ENCODE measurements around the gene CTDNEP1.

Gene CTDNEP1

DNA sequence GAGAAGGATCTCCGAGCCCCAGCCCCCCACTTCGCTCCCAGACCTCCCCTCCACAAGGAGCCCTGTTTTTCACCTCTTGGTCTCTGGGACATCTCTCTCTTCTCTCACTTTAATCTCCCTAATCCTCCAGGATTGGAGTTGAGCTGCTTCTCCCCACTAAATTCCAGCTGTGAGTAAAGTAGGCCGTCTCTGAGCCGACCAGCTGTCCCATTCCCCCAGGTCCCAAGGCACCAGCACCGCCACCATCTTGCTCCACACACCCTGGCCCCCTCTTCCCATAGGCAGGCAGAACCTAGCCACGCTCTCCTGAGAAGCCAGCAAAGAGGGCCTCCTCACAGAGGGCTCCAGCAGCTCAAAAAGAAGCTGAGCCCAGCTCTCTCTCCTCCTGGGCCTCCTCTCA, 32.8 kb downstream of the CTDNEP1 start:
- CTCF ChIA-PET: interaction anchor here (1.1 to 1.2 kb wide), 2 partner anchors 19 to 78 kb away, joined by 3 to 6 read pairs; no protein-coding TSS in a partner anchor
- TF ChIP-seq, protein P1, sequence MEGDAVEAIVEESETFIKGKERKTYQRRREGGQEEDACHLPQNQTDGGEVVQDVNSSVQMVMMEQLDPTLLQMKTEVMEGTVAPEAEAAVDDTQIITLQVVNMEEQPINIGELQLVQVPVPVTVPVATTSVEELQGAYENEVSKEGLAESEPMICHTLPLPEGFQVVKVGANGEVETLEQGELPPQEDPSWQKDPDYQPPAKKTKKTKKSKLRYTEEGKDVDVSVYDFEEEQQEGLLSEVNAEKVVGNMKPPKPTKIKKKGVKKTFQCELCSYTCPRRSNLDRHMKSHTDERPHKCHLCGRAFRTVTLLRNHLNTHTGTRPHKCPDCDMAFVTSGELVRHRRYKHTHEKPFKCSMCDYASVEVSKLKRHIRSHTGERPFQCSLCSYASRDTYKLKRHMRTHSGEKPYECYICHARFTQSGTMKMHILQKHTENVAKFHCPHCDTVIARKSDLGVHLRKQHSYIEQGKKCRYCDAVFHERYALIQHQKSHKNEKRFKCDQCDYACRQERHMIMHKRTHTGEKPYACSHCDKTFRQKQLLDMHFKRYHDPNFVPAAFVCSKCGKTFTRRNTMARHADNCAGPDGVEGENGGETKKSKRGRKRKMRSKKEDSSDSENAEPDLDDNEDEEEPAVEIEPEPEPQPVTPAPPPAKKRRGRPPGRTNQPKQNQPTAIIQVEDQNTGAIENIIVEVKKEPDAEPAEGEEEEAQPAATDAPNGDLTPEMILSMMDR (IDR thresholded peaks at IDR 0.05; ENCODE audit: control extremely low read depth, extremely low read depth, low read depth, missing control alignments): no peak
- POLR2A ChIA-PET: interaction anchor here (0.6 to 1.7 kb wide), 2 partner anchors 18 to 1993 kb away, joined by 5 to 6 read pairs; no protein-coding TSS in a partner anchor
- no peak for DNase-seq (ENCODE audit: extremely low spot score)

DNA sequence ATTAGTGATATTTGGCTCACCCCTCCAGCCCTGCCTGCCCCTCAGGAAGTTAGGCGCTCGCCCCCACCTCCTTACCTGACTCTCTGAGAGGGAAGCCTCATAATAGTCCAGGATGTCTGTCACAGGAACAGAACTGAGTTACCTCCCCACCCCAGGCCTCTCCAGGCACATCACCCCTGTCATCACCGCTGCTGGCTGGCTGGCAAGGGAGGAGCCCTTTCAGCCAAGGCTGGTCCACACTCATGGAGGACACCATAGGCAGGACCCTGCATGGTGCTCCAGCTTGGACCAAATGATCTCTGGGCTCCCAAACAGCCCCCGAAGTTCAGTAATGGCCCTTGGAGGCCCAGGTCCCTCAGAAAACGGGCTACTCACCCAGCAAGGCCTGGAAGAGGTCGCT, 33.4 kb downstream of the CTDNEP1 start:
- POLR2A ChIA-PET: no interaction called here
- TF ChIP-seq, protein P1 (IDR thresholded peaks at IDR 0.05; ENCODE audit: control extremely low read depth, extremely low read depth, low read depth, missing control alignments): no peak
- no peak for DNase-seq (ENCODE audit: extremely low spot score)
- CTCF ChIA-PET: interaction anchor here (1.2 kb wide), 1 partner anchor 78 kb away, joined by 6 read pairs; no protein-coding TSS in a partner anchor

DNA sequence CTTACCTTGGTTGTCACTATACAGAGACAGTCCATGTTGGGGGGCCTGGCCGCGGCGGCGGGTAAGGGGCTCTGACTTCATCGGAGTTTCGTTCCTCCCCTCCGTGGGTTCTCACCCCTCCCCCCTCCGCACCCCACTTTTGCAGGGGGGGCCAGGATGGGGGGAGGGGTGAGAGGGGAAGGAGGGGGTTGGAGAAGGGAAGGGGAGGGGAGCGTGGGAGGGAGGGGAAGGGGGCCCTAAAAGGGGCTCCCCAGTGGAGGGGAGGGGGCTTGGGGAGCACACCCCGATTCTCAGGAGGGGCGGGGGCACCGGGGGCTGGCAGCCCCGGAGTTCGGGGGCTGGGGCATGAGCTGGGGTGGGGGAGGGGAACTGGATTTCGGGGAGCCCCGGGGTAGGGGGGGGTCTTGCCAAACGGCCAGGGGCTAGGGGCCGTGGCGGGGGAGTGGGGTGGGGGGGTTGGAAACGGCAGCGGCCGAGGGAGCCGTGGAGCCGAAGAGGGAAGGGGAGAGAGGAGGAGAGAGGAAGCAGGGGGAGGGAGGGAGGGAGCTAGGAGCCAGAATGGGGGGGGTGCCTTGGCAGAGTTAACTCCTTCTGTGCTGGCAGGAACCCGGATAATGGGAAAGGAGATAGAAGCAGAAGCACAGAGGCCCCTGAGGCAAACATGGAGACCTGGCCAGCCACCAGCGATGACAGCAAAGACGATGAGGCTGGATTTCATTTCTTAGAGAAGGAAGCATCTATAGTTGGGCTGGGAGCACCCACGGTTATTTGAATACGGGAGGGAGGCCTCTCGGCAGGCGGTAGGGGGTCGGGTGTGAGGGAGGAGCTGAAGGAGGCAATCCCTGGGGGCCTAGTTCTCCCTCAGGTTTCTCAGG, 34.2 kb downstream of the CTDNEP1 start:
- POLR2A ChIA-PET: no interaction called here
- TF ChIP-seq, protein P1 (IDR thresholded peaks at IDR 0.05; ENCODE audit: control extremely low read depth, extremely low read depth, low read depth, missing control alignments): no peak
- CTCF ChIA-PET: interaction anchor here (1.2 kb wide), 1 partner anchor 79 kb away, joined by 6 read pairs; no protein-coding TSS in a partner anchor
- DNase-seq (ENCODE audit: extremely low spot score): no peak

DNA sequence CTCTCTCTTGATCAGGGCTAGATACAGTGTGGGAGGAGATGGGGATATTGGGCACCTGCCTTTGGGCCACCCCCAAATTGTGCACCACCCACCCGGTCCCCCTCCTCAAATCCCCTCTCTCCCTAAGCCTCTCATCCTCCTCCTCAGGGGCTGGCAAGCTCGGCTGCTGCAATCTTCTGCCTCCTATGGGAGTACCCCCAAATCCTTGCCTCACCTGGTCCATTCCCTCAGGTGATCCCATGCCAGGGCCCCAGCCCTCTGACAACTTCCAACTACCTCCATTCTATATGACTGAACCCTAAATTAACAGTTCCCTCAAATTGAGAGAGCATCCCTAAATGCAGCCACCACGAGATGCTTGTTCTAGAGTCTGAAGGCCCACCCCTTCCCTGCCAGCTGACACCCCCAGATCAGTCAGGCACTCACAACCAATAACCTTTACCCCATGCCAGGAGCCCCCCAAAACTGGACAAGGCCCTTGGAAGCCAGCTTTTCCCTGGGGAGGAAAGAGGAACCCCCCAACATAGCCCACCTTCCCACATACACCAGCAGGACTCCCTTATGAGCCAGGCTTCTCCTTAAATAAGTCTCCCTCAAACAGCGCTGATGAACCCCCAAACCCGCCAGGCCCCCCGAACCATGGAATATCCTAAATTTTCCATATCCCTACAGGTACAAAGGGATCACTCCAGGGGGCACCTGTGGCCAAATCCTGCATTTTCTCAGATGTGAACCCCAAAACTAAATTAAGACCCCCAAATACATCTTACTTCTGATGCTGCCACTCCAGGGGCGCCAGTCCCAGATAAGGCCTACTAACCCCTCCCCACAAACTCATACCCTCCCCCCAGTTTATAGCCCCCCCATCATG, 35.1 kb downstream of the CTDNEP1 start:
- TF ChIP-seq, protein P1 (IDR thresholded peaks at IDR 0.05; ENCODE audit: control extremely low read depth, extremely low read depth, low read depth, missing control alignments): no peak
- ChIA-PET CTCF (no interaction called here), POLR2A (no interaction called here)
- DNase-seq (ENCODE audit: extremely low spot score): no peak

DNA sequence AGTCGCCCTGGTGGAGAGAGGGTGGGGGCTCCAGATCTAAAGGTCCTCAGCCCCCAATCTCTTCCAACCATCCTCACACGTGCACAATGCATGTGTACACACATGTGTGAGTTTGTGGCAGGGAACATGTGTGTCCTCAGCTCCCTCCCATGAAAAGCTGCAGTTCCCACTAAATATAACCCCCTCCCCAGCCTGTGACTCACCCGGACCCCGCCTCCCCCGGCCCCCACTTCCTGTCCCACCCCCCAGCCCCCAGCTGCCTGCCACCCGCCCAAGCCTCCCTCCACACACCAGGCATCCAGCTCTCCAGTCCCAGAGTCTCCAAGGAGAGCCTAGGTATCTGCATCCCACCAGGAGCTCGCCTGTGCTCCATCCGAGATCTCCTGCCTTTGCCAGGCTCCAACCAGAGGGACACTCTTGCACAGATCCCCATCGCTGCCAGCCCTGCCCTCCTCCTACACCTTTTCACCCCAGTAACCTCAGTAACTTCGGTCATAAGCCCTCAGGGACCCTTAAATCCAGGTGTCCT, 35.8 kb downstream of the CTDNEP1 start:
- DNase-seq (ENCODE audit: extremely low spot score): no peak
- TF ChIP-seq, protein P1 (IDR thresholded peaks at IDR 0.05; ENCODE audit: control extremely low read depth, extremely low read depth, low read depth, missing control alignments): no peak
- ChIA-PET POLR2A (interaction anchor here (0.6 kb wide), 1 partner anchor 1224 kb away, joined by 5 read pairs; no protein-coding TSS in a partner anchor), CTCF (no interaction called here)

DNA sequence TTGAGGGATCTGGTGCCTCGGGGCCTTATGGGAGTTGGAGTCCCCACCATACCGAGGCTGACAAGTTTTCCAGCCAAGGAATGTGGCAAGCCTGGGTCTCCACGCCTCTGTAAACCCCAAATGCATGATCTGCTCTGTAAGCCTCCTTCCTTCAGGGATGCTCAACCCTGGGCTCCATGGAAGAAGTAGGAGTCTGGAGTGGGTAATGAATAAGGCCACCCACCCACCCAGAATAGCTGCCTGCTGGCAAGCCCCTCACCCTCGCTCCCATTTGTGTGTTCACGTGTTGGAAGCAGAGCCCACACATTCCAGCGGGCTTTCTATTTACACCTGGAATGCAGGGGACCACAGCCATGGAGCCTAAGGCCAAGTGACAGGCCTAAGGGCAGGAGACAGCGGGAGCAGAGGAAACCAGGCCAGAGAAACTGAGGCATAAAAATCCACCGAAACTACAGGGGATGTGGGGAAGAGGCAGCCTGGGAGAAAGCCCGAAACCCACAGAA, 36.3 kb downstream of the CTDNEP1 start:
- no peak for DNase-seq (ENCODE audit: extremely low spot score)
- CTCF ChIA-PET: interaction anchor here (1.0 kb wide), 1 partner anchor 82 kb away, joined by 3 read pairs; no protein-coding TSS in a partner anchor
- TF ChIP-seq, protein P1 (IDR thresholded peaks at IDR 0.05; ENCODE audit: control extremely low read depth, extremely low read depth, low read depth, missing control alignments): no peak
- POLR2A ChIA-PET: interaction anchor here (0.6 to 1.6 kb wide), 3 partner anchors 169 to 1224 kb away, joined by 3 to 5 read pairs (median 3); no protein-coding TSS in a partner anchor
